Stimulated activated CD4-positive, alpha-beta T cell treated with anti-CD3 and anti-CD28 coated beads, Interleukin-4, amount 100 ng/mL, for 48 hours (primary cell): ENCODE data around the gene SLA2.
"Not testable (repeated sequence)": the region's sequence is repeated elsewhere in the genome, so short reads cannot be mapped to it uniquely, and the experiment has no call there.

Experiments
- DNase-seq, 2 donors: peaks; one replicate each; pipeline ENCODE4 v3.0.0-alpha.2; 2020; ENCODE audit warnings: low read depth in 2 of 2

SLA2 gene, protein sequence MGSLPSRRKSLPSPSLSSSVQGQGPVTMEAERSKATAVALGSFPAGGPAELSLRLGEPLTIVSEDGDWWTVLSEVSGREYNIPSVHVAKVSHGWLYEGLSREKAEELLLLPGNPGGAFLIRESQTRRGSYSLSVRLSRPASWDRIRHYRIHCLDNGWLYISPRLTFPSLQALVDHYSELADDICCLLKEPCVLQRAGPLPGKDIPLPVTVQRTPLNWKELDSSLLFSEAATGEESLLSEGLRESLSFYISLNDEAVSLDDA

GRCh38 chr20:36645998-36646397 lies at the start of gene SLA2:
TSS of gene SLA2 (minus strand) at chr20:36646196. CDS start at chr20:36641335, 4,861 bp downstream.
- peak; percentile 26 to 41 for DNase-seq

DNA sequence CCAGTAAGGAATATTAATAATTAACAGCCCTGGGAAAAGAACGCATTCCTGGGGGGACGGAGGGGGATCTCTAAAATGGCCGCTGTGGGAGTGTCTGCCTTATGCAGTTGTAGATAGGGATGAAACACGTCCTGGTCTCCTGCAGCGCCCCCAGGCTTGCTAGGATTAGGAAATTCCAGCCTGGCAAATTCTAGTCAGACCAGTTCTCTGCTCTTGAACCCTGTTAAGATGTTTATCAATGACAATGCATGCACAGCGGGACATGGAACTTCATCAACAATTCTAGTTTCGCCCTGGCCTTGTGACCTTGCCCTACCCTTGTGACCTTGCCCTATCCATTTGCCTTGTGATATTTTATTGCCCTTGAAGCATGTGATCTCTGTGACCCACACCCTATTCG lies 49.5 kb upstream of the SLA2 start:
- not testable (repeated sequence) for DNase-seq

GRCh38 chr20:36688630-36689029 lies 42.6 kb upstream of the SLA2 start:
- no peak for DNase-seq

GRCh38 chr20:36687850-36688249 lies 41.9 kb upstream of the SLA2 start:
- DNase-seq = no peak

DNA sequence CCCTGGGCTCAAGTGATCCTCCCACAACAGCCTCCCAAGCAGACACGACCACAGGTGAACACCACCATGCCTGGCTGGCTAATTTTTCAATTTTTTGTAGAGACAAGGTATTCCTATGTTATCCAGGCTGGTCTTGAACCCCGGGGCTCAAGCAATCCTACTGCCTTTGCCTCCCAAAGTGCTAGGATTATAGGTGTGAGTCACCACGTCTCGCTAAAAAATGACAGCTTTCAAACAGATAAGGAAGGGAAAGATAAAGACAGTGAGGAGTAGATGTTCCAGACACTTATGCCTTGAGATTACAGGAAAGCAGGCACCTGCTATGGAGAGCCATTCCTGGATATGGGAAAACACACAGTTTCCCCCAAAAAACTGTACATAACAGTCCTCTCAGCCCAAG lies 40.9 kb upstream of the SLA2 start:
- no peak for DNase-seq

GRCh38 chr20:36686504-36686903 lies 40.5 kb upstream of the SLA2 start:
- DNase-seq = no peak

DNA sequence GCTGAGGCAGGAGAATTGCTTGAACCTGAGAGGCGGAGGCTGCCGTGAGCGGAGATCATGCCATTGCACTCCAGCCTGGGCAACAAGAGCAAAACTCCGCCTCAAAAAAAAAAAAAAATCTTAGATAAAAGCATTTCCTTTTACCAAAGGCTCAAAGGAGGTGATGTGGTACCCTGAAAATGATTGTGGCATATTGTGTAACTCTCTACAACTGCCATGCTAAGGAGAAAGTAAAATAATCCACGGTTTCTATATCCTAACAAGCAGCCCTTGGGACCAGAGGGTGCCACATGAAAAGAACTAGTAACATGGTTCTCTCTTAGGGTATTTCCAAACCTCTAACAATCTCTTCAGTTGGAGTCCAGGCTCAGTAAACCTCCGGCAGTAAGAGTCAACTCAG lies 38.8 kb upstream of the SLA2 start:
- no peak for DNase-seq

GRCh38 chr20:36682311-36682710 lies 36.3 kb upstream of the SLA2 start:
- DNase-seq = no peak

- DNase-seq = no peak
Measured at GRCh38 chr20:36677422-36677771, 31.4 kb upstream of the SLA2 start.

DNA sequence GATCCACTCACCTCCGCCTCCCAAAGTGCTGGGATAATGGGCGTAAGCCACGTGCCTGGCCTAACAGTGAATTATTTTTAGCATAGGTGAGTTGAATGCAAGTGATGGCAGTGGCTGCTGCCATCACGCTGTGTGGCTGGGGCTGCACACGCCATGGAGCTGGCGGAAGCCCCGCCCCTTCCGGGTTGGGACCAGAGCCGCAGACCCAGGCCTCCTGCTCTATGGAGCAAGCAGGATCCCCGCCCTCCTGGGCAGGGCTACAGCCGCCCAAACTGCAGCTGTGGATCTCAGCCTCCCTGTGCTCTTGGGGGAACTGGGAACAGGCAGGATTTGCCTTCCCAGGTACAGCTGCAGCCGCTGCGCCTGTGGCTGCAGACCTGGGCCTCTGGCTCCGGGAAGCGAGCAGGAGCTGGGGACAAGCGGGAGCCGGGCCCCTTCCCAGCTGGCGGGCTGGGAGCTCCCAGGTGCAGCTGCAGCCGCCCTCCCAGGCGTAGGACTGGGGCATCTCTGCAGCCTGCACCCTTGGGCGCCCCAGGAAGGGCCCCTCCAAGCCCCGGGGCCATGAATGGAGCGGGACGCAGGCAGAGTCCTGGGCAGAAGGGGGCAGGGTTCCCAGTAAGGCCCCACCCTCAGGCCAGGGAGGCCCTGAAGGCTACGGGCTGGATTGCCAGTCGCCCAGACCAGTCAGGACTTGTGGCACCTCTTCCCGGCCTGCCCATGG lies 30.9 kb upstream of the SLA2 start:
- DNase-seq = no peak

- not testable (repeated sequence) for DNase-seq
Measured at GRCh38 chr20:36675545-36675944, 29.5 kb upstream of the SLA2 start.

GRCh38 chr20:36672991-36673390 lies 27.0 kb upstream of the SLA2 start:
- no peak for DNase-seq

DNA sequence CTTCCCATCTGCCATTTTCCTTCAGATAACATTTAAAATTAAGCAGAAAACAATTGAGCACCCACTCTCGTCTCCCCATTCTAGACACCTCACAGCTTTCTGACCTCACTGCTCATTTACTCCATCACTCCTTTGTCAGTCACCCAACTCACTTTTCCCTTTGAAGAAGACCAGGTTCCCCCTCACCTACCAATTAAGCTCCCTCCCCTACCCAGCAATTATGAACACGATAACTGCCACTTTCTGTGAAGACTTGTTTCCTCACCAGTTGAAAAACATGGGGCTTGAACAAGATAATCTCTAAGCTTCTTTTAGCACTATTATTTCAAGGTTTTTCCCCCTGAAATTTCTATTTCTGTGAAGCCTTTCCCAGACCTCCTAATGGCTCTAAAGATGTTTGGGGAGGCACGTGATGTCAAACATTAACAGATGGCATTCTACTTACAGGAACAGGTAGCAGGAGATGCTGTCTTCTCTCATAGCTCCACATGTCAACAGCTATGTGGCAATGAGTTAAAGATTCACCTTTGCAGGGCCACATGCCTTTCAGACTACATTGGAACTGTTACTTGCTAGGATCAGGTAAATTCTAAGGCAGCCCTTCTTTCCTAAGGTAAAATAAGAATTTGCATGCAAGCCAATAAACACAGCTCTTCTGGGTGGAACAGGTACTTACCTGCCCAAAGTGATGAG lies 24.8 kb upstream of the SLA2 start:
- DNase-seq = no peak

GRCh38 chr20:36666181-36666740 lies 20.3 kb upstream of the SLA2 start:
- DNase-seq = no peak

GRCh38 chr20:36663031-36663430 lies 17.0 kb upstream of the SLA2 start:
- no peak for DNase-seq

DNA sequence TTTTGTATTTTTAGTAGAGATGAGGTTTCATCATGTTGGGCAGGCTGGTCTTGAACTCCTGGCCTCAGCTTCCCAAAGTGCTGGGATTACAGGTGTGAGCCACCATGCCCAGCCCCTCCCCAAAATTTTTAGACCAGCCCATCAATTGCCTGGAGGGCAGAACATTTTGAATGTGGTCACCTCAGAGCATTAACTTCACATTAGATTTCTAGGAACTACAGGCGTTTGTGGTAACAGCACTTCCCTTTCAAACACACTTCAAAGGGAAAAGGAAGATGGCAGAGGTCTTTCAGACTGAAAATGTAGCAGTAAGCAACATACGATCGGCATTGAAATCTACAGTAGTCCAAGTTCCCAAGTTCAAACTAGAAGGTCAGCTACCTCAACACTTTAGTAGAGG lies 12.3 kb upstream of the SLA2 start:
- DNase-seq = no peak

- DNase-seq = no peak
Measured at GRCh38 chr20:36656733-36657132, 10.7 kb upstream of the SLA2 start.

DNA sequence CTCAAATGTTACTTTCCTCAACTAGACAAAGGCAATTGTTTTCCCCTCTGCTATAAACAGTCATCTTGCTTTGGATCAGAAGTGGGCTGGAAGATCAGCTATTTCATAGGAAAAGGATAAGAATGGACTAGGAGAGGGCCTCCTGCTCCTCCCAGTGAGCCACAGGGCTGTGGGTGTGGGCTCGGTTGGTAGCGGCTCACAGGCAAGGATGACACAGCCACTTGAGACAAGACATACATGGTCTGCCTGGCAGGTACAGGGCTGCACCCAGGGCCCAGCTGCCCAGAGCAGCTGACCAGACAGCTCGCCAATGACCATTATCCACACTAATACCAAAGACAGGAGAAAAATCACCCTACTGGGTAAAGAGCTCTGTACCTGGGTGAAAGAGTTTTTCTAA lies 9.0 kb upstream of the SLA2 start:
- no peak for DNase-seq

- no peak for DNase-seq
Measured at GRCh38 chr20:36654506-36654905, 8.5 kb upstream of the SLA2 start.

- no peak for DNase-seq
Measured at GRCh38 chr20:36653456-36653855, 7.5 kb upstream of the SLA2 start.

GRCh38 chr20:36647196-36648121 lies 1.5 kb upstream of the SLA2 start:
- no peak for DNase-seq

GRCh38 chr20:36646678-36647077 lies 682 bp upstream of the SLA2 start:
- DNase-seq = no peak
